ENCODE measurements around the gene TCERG1. TPM values are rescaled to one million over a fixed set of nuclear protein-coding genes. Genes with fewer than 3 reads are reported as not detected.
A peak's percentile ranks its signal among the peaks of the same experiment; 100 is the strongest.

Gene TCERG1
- total RNA-seq, 2 experiments from 2014 or later: 123 to 131 TPM

GRCh38 chr5:146527785-146528184, 80.7 kb downstream of the TCERG1 start:
- CTCF ChIA-PET: no interaction called here
- intact Hi-C loops (cut with micrococcal nuclease): no loop called here
- Mint-ChIP-seq H3K4me1 (ENCODE audit: low read depth) (no peaks in the 10 kb centered on the region), H3K9me3 (no peaks in the 10 kb centered on the region), H3K27ac (no peak overlapping the region), H3K36me3 (ENCODE audit: low read depth) (no peaks in the 10 kb centered on the region), H3K4me3 (no peak overlapping the region), H3K27me3 (ENCODE audit: low read depth) (no peaks in the 10 kb centered on the region)
- no peak for DNase-seq

- Mint-ChIP-seq H3K9me3 (no peaks in the 10 kb centered on the region), H3K27me3 (ENCODE audit: low read depth) (no peaks in the 10 kb centered on the region), H3K4me3 (no peak overlapping the region), H3K27ac (no peak overlapping the region), H3K4me1 (ENCODE audit: low read depth) (no peaks in the 10 kb centered on the region), H3K36me3 (ENCODE audit: low read depth) (no peaks in the 10 kb centered on the region)
- DNase-seq: peak; percentile 8
- intact Hi-C loops (cut with micrococcal nuclease): no loop called here
- CTCF ChIA-PET: interaction anchor here (0.6 to 0.7 kb wide), 2 partner anchors 276 to 277 kb away, joined by 3 read pairs; no protein-coding TSS in a partner anchor
Observed at GRCh38 chr5:146528236-146528635, 81.1 kb downstream of the TCERG1 start.

GRCh38 chr5:146529984-146530383, 82.9 kb downstream of the TCERG1 start:
- no peaks in the 10 kb centered on the region for H3K9me3 Mint-ChIP-seq
- H3K27me3 Mint-ChIP-seq (ENCODE audit: low read depth): no peaks in the 10 kb centered on the region
- no peak for DNase-seq
- no peaks in the 10 kb centered on the region for H3K36me3 Mint-ChIP-seq (ENCODE audit: low read depth)
- H3K27ac Mint-ChIP-seq: no peak overlapping the region
- CTCF ChIA-PET: no interaction called here
- H3K4me3 Mint-ChIP-seq: no peak overlapping the region
- H3K4me1 Mint-ChIP-seq (ENCODE audit: low read depth): peaks cover 3% of the 10 kb centered on the region
- intact Hi-C loops (cut with micrococcal nuclease): loop anchor here (5.0 kb wide), 1 partner anchor 92 kb away; no protein-coding TSS in a partner anchor

GRCh38 chr5:146533260-146533857, 86.2 kb downstream of the TCERG1 start:
- Mint-ChIP-seq H3K4me1 (ENCODE audit: low read depth) (peaks cover 3% of the 10 kb centered on the region), H3K36me3 (ENCODE audit: low read depth) (no peaks in the 10 kb centered on the region), H3K27me3 (ENCODE audit: low read depth) (no peaks in the 10 kb centered on the region), H3K9me3 (no peaks in the 10 kb centered on the region), H3K27ac (no peak overlapping the region), H3K4me3 (no peak overlapping the region)
- CTCF ChIA-PET: interaction anchor here (0.5 to 5.3 kb wide), 24 partner anchors 9 to 656 kb away, joined by 3 to 40 read pairs (median 4); no protein-coding TSS in a partner anchor
- intact Hi-C loops (cut with micrococcal nuclease): loop anchor here (1.0 to 5.0 kb wide), 4 partner anchors 33 to 656 kb away; no protein-coding TSS in a partner anchor
- peak; percentile 90 for DNase-seq

- no peak overlapping the region for H3K4me3 Mint-ChIP-seq
- no peaks in the 10 kb centered on the region for H3K27me3 Mint-ChIP-seq (ENCODE audit: low read depth)
- DNase-seq: no peak
- intact Hi-C loops (cut with micrococcal nuclease): loop anchor here (1.0 to 5.0 kb wide), 4 partner anchors 32 to 655 kb away; no protein-coding TSS in a partner anchor
- no peak overlapping the region for H3K27ac Mint-ChIP-seq
- CTCF ChIA-PET: interaction anchor here (0.6 to 5.3 kb wide), 23 partner anchors 9 to 656 kb away, joined by 3 to 40 read pairs (median 5); no protein-coding TSS in a partner anchor
- H3K36me3 Mint-ChIP-seq (ENCODE audit: low read depth): no peaks in the 10 kb centered on the region
- peaks cover 3% of the 10 kb centered on the region for H3K4me1 Mint-ChIP-seq (ENCODE audit: low read depth)
- no peaks in the 10 kb centered on the region for H3K9me3 Mint-ChIP-seq
Observed at GRCh38 chr5:146533882-146534281, 86.7 kb downstream of the TCERG1 start.

GRCh38 chr5:146538432-146538831, 91.3 kb downstream of the TCERG1 start:
- intact Hi-C loops (cut with micrococcal nuclease): no loop called here
- Mint-ChIP-seq H3K27me3 (ENCODE audit: low read depth) (no peaks in the 10 kb centered on the region), H3K4me3 (no peak overlapping the region), H3K9me3 (no peaks in the 10 kb centered on the region), H3K4me1 (ENCODE audit: low read depth) (peaks cover under 1% of the 10 kb centered on the region), H3K27ac (no peak overlapping the region), H3K36me3 (ENCODE audit: low read depth) (no peaks in the 10 kb centered on the region)
- CTCF ChIA-PET: interaction anchor here (1.2 to 6.3 kb wide), 3 partner anchors 425 to 650 kb away, joined by 3 to 58 read pairs (median 4); no protein-coding TSS in a partner anchor
- DNase-seq: no peak

GRCh38 chr5:146539973-146540372, 92.8 kb downstream of the TCERG1 start:
- CTCF ChIA-PET: interaction anchor here (0.6 to 6.3 kb wide), 4 partner anchors 66 to 649 kb away, joined by 3 to 58 read pairs (median 4); no protein-coding TSS in a partner anchor
- no peak overlapping the region for H3K27ac Mint-ChIP-seq
- no peak for DNase-seq
- H3K4me1 Mint-ChIP-seq (ENCODE audit: low read depth): no peaks in the 10 kb centered on the region
- no peaks in the 10 kb centered on the region for H3K9me3 Mint-ChIP-seq
- H3K4me3 Mint-ChIP-seq: no peak overlapping the region
- no peaks in the 10 kb centered on the region for H3K36me3 Mint-ChIP-seq (ENCODE audit: low read depth)
- no peaks in the 10 kb centered on the region for H3K27me3 Mint-ChIP-seq (ENCODE audit: low read depth)
- intact Hi-C loops (cut with micrococcal nuclease): loop anchor here (5.0 kb wide), 1 partner anchor 107 kb away; no protein-coding TSS in a partner anchor

- CTCF ChIA-PET: interaction anchor here (0.6 to 6.3 kb wide), 4 partner anchors 66 to 648 kb away, joined by 3 to 58 read pairs (median 4); no protein-coding TSS in a partner anchor
- DNase-seq: no peak
- H3K36me3 Mint-ChIP-seq (ENCODE audit: low read depth): no peaks in the 10 kb centered on the region
- intact Hi-C loops (cut with micrococcal nuclease): loop anchor here (5.0 kb wide), 1 partner anchor 107 kb away; no protein-coding TSS in a partner anchor
- no peaks in the 10 kb centered on the region for H3K9me3 Mint-ChIP-seq
- no peaks in the 10 kb centered on the region for H3K4me1 Mint-ChIP-seq (ENCODE audit: low read depth)
- no peak overlapping the region for H3K27ac Mint-ChIP-seq
- H3K4me3 Mint-ChIP-seq: no peak overlapping the region
- H3K27me3 Mint-ChIP-seq (ENCODE audit: low read depth): no peaks in the 10 kb centered on the region
Observed at GRCh38 chr5:146540414-146540813, 93.3 kb downstream of the TCERG1 start.

- Mint-ChIP-seq H3K27ac (no peak overlapping the region), H3K4me1 (ENCODE audit: low read depth) (no peaks in the 10 kb centered on the region), H3K36me3 (ENCODE audit: low read depth) (no peaks in the 10 kb centered on the region), H3K9me3 (no peaks in the 10 kb centered on the region), H3K4me3 (no peak overlapping the region), H3K27me3 (ENCODE audit: low read depth) (no peaks in the 10 kb centered on the region)
- CTCF ChIA-PET: interaction anchor here (0.6 to 6.3 kb wide), 17 partner anchors 9 to 720 kb away, joined by 3 to 58 read pairs (median 4); no protein-coding TSS in a partner anchor
- intact Hi-C loops (cut with micrococcal nuclease): loop anchor here (1.0 to 5.0 kb wide), 4 partner anchors 105 to 647 kb away; no protein-coding TSS in a partner anchor
- peak; percentile 81 for DNase-seq
Observed at GRCh38 chr5:146541958-146542849, 95.1 kb downstream of the TCERG1 start.

GRCh38 chr5:146544232-146544631, 97.1 kb downstream of the TCERG1 start:
- no peaks in the 10 kb centered on the region for H3K4me1 Mint-ChIP-seq (ENCODE audit: low read depth)
- H3K27ac Mint-ChIP-seq: no peak overlapping the region
- no peak for DNase-seq
- no peak overlapping the region for H3K4me3 Mint-ChIP-seq
- H3K36me3 Mint-ChIP-seq (ENCODE audit: low read depth): no peaks in the 10 kb centered on the region
- no peaks in the 10 kb centered on the region for H3K27me3 Mint-ChIP-seq (ENCODE audit: low read depth)
- intact Hi-C loops (cut with micrococcal nuclease): loop anchor here (5.0 kb wide), 1 partner anchor 103 kb away; no protein-coding TSS in a partner anchor
- H3K9me3 Mint-ChIP-seq: no peaks in the 10 kb centered on the region
- CTCF ChIA-PET: interaction anchor here (0.6 to 2.3 kb wide), 5 partner anchors 10 to 422 kb away, joined by 3 to 9 read pairs (median 6); no protein-coding TSS in a partner anchor

GRCh38 chr5:146548781-146549449, 101.8 kb downstream of the TCERG1 start:
- CTCF ChIA-PET: interaction anchor here (0.7 to 2.2 kb wide), 7 partner anchors 9 to 640 kb away, joined by 3 to 7 read pairs (median 4); no protein-coding TSS in a partner anchor
- no peaks in the 10 kb centered on the region for H3K9me3 Mint-ChIP-seq
- no peak overlapping the region for H3K27ac Mint-ChIP-seq
- H3K36me3 Mint-ChIP-seq (ENCODE audit: low read depth): no peaks in the 10 kb centered on the region
- no peaks in the 10 kb centered on the region for H3K27me3 Mint-ChIP-seq (ENCODE audit: low read depth)
- intact Hi-C loops (cut with micrococcal nuclease): no loop called here
- DNase-seq: no peak
- no peak overlapping the region for H3K4me3 Mint-ChIP-seq
- H3K4me1 Mint-ChIP-seq (ENCODE audit: low read depth): no peaks in the 10 kb centered on the region
